BE2C (cell line): ENCODE measurements around the gene SRCAP.

Source experiments
- DNase-seq: peaks from one replicate; pipeline ENCODE4 v3.0.0-alpha.2; 2020
- H3K27me3 ChIP-seq: fragments of 250-450 bp; sonication (Bioruptor Pico); 2 replicates; pipeline ENCODE4 v1.5.1; 2020; ENCODE audit warnings: mild to moderate bottlenecking
- H3K36me3 ChIP-seq: fragments of 250-450 bp; sonication (Bioruptor Pico); 2 replicates; pipeline ENCODE4 v1.5.1; 2020; ENCODE audit warnings: mild to moderate bottlenecking
- H3K4me1 ChIP-seq: fragments of 250-450 bp; sonication (Bioruptor Pico); 2 replicates; pipeline ENCODE4 v1.5.1; 2020
- H3K4me3 ChIP-seq: 2 replicates; pipeline ENCODE4 v1.5.1; 2011; ENCODE audit warnings: low read depth, low read length
- H3K9me3 ChIP-seq: fragments of 250-450 bp; sonication (Bioruptor Pico); 2 replicates; pipeline ENCODE4 v1.5.1; 2020
- CTCF ChIP-seq: IDR thresholded peaks from 2 replicates; pipeline ENCODE4 v1.5.1; 2012; ENCODE audit warnings: mild to moderate bottlenecking, low read depth, low read length

SRCAP gene

GRCh38 chr16:30764816-30765465 is 66.0 kb downstream of the SRCAP start:
- TF ChIP-seq CTCF = no peak
- Histone ChIP-seq H3K9me3 (no peaks in the 10 kb centered on the region), H3K4me3 (no peak overlapping the region), H3K36me3 (peaks cover 66% of the 10 kb centered on the region), H3K4me1 (no peaks in the 10 kb centered on the region), H3K27me3 (no peaks in the 10 kb centered on the region)
- DNase-seq = no peak

- H3K4me3 ChIP-seq = no peak overlapping the region
- H3K9me3 ChIP-seq = no peaks in the 10 kb centered on the region
- H3K4me1 ChIP-seq = no peaks in the 10 kb centered on the region
- no peak for DNase-seq
- peaks cover 77% of the 10 kb centered on the region for H3K36me3 ChIP-seq
- no peaks in the 10 kb centered on the region for H3K27me3 ChIP-seq
- no peak for TF ChIP-seq CTCF
These were observed 67.4 kb downstream of the SRCAP start for GRCh38 chr16:30766206-30766932.

- Histone ChIP-seq H3K9me3 (no peaks in the 10 kb centered on the region), H3K4me1 (no peaks in the 10 kb centered on the region), H3K27me3 (no peaks in the 10 kb centered on the region), H3K4me3 (no peak overlapping the region), H3K36me3 (peaks cover 82% of the 10 kb centered on the region)
- TF ChIP-seq CTCF = no peak
- no peak for DNase-seq
These were observed 67.9 kb downstream of the SRCAP start for GRCh38 chr16:30766933-30767284.

GRCh38 chr16:30767767-30768465 is 68.9 kb downstream of the SRCAP start:
- peaks cover 92% of the 10 kb centered on the region for H3K36me3 ChIP-seq
- H3K9me3 ChIP-seq = no peaks in the 10 kb centered on the region
- no peak for TF ChIP-seq CTCF

GRCh38 chr16:30768583-30769181 is 69.7 kb downstream of the SRCAP start:
- H3K36me3 ChIP-seq = peaks cover 86% of the 10 kb centered on the region
- H3K4me3 ChIP-seq = no peak overlapping the region
- no peak for TF ChIP-seq CTCF
- H3K4me1 ChIP-seq = no peaks in the 10 kb centered on the region
- no peaks in the 10 kb centered on the region for H3K27me3 ChIP-seq
- H3K9me3 ChIP-seq = no peaks in the 10 kb centered on the region
- no peak for DNase-seq

More at GRCh38 chr16:30767767-30768465, 68.9 kb downstream of the SRCAP start:
- H3K27me3 ChIP-seq = no peaks in the 10 kb centered on the region
- no peak for DNase-seq
- H3K4me1 ChIP-seq = no peaks in the 10 kb centered on the region
- H3K4me3 ChIP-seq = no peak overlapping the region
